DOHH2 (cell line): Measurements from ENCODE around the gene USP8.
"Not testable (repeated sequence)": the region's sequence is repeated elsewhere in the genome, so short reads cannot be mapped to it uniquely, and the experiment has no call there.

Experiments used
- H3F3A ChIP-seq: fragments of 200-600 bp; sonication (generic), shearing (Covaris generic); 2 replicates; pipeline ENCODE4 v1.6.0; 2016; ENCODE audit warnings: antibody characterized with exemption, mild to moderate bottlenecking; ENCODE audit not compliant: control insufficient read depth, insufficient read depth
- H3K27ac ChIP-seq: fragments of 200-600 bp; sonication (generic); 2 replicates; pipeline ENCODE4 v1.5.1; 2014; ENCODE audit warnings: low read depth, mild to moderate bottlenecking, low read length, moderate library complexity
- H3K27me3 ChIP-seq: fragments of 200-600 bp; sonication (generic); 2 replicates; pipeline ENCODE4 v1.6.1; 2014; ENCODE audit warnings: mild to moderate bottlenecking, low read length, mixed read lengths; ENCODE audit not compliant: control insufficient read depth
- H3K36me3 ChIP-seq: fragments of 200-600 bp; sonication (generic); 2 replicates; pipeline ENCODE4 v1.6.1; 2014; ENCODE audit warnings: mild to moderate bottlenecking, low read length, moderate library complexity, mixed read lengths; ENCODE audit not compliant: control insufficient read depth
- H3K4me1 ChIP-seq: fragments of 200-600 bp; sonication (generic); 2 replicates; pipeline ENCODE4 v1.6.1; 2014; ENCODE audit warnings: mild to moderate bottlenecking, low read length, mixed read lengths; ENCODE audit not compliant: control insufficient read depth
- H3K4me2 ChIP-seq: fragments of 200-600 bp; sonication (generic); 2 replicates; pipeline ENCODE4 v1.6.0; 2014; ENCODE audit warnings: mild to moderate bottlenecking, low read length, moderate library complexity
- H3K4me3 ChIP-seq: fragments of 200-600 bp; sonication (generic); 2 replicates; pipeline ENCODE4 v1.5.1; 2014; ENCODE audit warnings: mild to moderate bottlenecking, low read length, mixed read lengths
- H3K79me2 ChIP-seq: fragments of 200-600 bp; sonication (generic); 2 replicates; pipeline ENCODE4 v1.6.1; 2014; ENCODE audit warnings: mild to moderate bottlenecking, low read length, mixed read lengths; ENCODE audit not compliant: control insufficient read depth
- H3K9me2 ChIP-seq: fragments of 200-600 bp; sonication (generic); replicated peaks from 2 replicates; pipeline ENCODE4 v1.6.1; 2014; ENCODE audit warnings: mild to moderate bottlenecking, low read length, mixed read lengths; ENCODE audit not compliant: control insufficient read depth
- H3K9me3 ChIP-seq: fragments of 200-600 bp; sonication (generic); 2 replicates; pipeline ENCODE4 v1.6.1; 2014; ENCODE audit warnings: antibody characterized with exemption, low read length, mixed read lengths; ENCODE audit not compliant: control insufficient read depth, insufficient read depth
- H4K20me1 ChIP-seq: fragments of 200-600 bp; sonication (generic); 2 replicates; pipeline ENCODE4 v1.6.0; 2014; ENCODE audit warnings: low read depth, mild to moderate bottlenecking, antibody characterized with exemption, low read length, moderate library complexity; ENCODE audit not compliant: control insufficient read depth, insufficient read depth
- EZH2phosphoT487 ChIP-seq: fragments of 200-600 bp; sonication (generic); IDR thresholded peaks from 2 replicates; pipeline ENCODE4 v1.6.1; 2017; ENCODE audit warnings: borderline replicate concordance, mild to moderate bottlenecking, antibody characterized with exemption, low read length, moderate library complexity, mixed read lengths
- TF ChIP-seq, protein P1 (sequence below): fragments of 200-600 bp; sonication (generic); IDR thresholded peaks from one replicate; pipeline ENCODE4 v1.5.1; 2014; ENCODE audit warnings: antibody characterized with exemption, mild to moderate bottlenecking, low read depth, low read length; ENCODE audit not compliant: poor library complexity, severe bottlenecking

Gene USP8

DNA sequence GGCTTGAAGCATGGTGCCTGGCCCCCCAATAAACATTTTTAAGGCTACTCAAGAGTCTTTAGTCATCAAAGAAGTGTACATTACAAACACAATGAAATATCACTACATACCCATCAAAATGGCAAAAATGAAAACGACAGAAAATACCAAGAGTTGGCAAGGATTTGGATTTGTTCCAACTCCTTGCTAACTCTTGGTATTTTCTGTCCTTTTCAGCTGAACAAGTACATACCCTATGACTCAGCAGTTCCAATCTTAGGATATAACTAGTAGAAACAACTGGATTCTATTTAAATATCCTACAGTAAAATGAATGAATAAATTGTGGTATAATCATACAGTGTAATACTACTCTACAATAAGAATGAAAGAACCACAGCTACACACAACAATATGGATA, 44.1 kb upstream of the USP8 start:
- H3K4me1 ChIP-seq = peaks cover 9% of the 10 kb centered on the region
- 0 out of 2 replicates have a peak, but pooled peaks cover 4% of the 10 kb centered on the region for H3F3A ChIP-seq
- H3K36me3 ChIP-seq = no peaks in the 10 kb centered on the region
- no peak overlapping the region for H3K27ac ChIP-seq
- H3K4me3 ChIP-seq = no peak overlapping the region
- no peaks in the 10 kb centered on the region for H3K79me2 ChIP-seq
- no peaks in the 10 kb centered on the region for H3K27me3 ChIP-seq
- H3K9me3 ChIP-seq = no peaks in the 10 kb centered on the region
- H3K9me2 ChIP-seq = no peaks in the 10 kb centered on the region
- no peaks in the 10 kb centered on the region for H4K20me1 ChIP-seq
- no peak overlapping the region for H3K4me2 ChIP-seq
- TF ChIP-seq EZH2phosphoT487 = no peak
- TF ChIP-seq, protein P1, sequence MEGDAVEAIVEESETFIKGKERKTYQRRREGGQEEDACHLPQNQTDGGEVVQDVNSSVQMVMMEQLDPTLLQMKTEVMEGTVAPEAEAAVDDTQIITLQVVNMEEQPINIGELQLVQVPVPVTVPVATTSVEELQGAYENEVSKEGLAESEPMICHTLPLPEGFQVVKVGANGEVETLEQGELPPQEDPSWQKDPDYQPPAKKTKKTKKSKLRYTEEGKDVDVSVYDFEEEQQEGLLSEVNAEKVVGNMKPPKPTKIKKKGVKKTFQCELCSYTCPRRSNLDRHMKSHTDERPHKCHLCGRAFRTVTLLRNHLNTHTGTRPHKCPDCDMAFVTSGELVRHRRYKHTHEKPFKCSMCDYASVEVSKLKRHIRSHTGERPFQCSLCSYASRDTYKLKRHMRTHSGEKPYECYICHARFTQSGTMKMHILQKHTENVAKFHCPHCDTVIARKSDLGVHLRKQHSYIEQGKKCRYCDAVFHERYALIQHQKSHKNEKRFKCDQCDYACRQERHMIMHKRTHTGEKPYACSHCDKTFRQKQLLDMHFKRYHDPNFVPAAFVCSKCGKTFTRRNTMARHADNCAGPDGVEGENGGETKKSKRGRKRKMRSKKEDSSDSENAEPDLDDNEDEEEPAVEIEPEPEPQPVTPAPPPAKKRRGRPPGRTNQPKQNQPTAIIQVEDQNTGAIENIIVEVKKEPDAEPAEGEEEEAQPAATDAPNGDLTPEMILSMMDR = no peak

GRCh38 chr15:50381438-50381837, 42.8 kb upstream of the USP8 start:
- Histone ChIP-seq H3K4me2 (no peak overlapping the region), H3K4me1 (peaks cover 9% of the 10 kb centered on the region), H3K27me3 (no peaks in the 10 kb centered on the region), H3K36me3 (no peaks in the 10 kb centered on the region), H3K9me3 (no peaks in the 10 kb centered on the region), H3K9me2 (no peaks in the 10 kb centered on the region), H3K4me3 (no peak overlapping the region), H3K27ac (no peak overlapping the region), H3F3A (0 out of 2 replicates have a peak, but pooled peaks cover 4% of the 10 kb centered on the region), H3K79me2 (no peaks in the 10 kb centered on the region), H4K20me1 (no peaks in the 10 kb centered on the region)
- no peak for TF ChIP-seq EZH2phosphoT487
- TF ChIP-seq, protein P1 = no peak

DNA sequence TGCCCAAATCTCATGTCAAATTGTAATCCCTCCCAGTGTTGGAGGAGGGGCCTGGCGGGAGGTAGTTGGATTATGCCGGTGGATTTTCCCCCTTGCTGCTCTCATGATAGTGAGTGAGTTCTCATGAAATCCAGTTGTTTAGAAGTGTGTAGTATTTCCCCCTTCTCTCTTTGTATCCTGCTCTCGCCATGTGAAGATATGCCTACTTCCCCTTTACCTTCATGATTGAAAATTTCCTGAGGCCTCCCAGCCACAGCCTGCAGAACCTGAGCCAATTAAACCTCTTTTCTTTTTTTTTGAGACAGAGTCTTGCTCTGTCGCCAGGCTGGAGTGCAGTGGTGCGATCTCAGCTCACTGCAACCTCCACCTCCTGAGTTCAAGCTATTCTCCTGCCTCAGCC, 41.8 kb upstream of the USP8 start:
- H3K9me3 ChIP-seq, H3K27me3 ChIP-seq, H3K27ac ChIP-seq, H3K9me2 ChIP-seq, H4K20me1 ChIP-seq, H3K4me3 ChIP-seq, H3K4me2 ChIP-seq, H3K79me2 ChIP-seq, H3K4me1 ChIP-seq, H3F3A ChIP-seq, H3K36me3 ChIP-seq: not testable (repeated sequence)

DNA sequence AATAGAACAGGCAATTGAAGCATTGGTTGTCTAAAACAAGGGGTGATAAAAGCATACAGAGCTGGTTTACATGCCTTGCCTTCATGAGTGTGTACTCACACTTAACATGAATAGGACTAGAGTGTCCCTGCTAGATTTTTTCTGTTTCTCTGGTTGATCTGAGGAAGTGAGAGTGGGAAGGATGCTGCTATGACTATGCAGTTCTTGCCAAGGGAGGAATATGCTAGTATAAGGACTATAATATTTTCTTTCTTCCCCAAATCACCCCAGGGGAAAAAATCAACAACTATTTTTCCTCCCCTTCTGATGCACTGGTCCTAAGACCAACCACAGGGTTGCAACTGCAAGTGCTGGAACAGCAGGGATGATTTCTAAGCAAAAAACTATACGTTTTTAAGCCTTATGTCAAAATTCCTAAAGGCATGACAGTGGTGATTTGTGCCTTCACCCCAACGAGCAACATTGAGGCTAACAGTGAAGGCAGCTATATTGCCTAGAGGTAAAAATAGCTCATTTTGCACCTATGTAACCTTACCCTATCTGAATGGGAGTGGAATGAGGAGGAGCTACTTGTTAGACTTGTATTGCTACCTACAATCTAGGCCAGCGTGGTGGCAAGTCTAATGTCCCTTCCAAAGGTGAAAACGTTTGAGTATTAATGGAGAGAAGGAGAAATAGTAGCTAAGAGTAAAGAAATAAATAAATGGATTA, 33.5 kb upstream of the USP8 start:
- Histone ChIP-seq H3K36me3 (no peaks in the 10 kb centered on the region), H3F3A (no peaks in the 10 kb centered on the region), H3K4me1 (no peaks in the 10 kb centered on the region), H3K4me2 (no peak overlapping the region), H3K27me3 (no peaks in the 10 kb centered on the region), H3K4me3 (no peak overlapping the region), H3K79me2 (no peaks in the 10 kb centered on the region), H3K27ac (no peak overlapping the region), H3K9me2 (no peaks in the 10 kb centered on the region), H3K9me3 (no peaks in the 10 kb centered on the region), H4K20me1 (no peaks in the 10 kb centered on the region)
- TF ChIP-seq, protein P1 = no peak
- no peak for TF ChIP-seq EZH2phosphoT487

DNA sequence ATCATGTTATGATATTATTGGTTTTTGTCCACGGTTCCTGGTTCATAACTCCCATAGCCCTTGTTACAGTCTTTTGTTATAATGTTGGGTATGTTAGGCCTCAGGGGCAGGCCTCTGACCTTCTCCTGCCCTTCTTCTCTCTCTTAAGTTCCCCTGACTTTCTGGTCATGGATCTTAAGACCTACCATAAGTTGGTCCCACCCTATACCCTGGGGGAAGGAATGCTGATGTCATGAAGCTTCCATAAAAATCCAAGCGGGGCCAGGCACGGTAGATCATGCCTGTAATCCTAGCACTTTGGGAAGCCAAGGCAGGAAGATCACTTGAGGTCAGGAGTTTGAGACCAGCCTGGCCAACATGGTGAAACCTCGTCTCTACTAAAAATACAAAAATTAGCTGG, 32.6 kb upstream of the USP8 start:
- H3K27ac ChIP-seq, H3K9me3 ChIP-seq, H3K79me2 ChIP-seq, H3K9me2 ChIP-seq, H3K27me3 ChIP-seq, H3F3A ChIP-seq, H4K20me1 ChIP-seq, H3K4me1 ChIP-seq, H3K4me3 ChIP-seq, H3K4me2 ChIP-seq, H3K36me3 ChIP-seq: not testable (repeated sequence)
